Measurements from ENCODE around the gene TSPAN9. TPM values are rescaled to one million over a fixed set of nuclear protein-coding genes. Genes with fewer than 3 reads are reported as not detected.
A peak's percentile ranks its signal among the peaks of the same experiment; 100 is the strongest.

Gene TSPAN9
- total and polyA plus RNA-seq, 9 of the 15 experiments (the other 6 are each of a cell fraction or from before 2014, with no cell fraction given): 0.23 to 2.1 (median 0.60) TPM; not detected in 2

GRCh38 chr12:3251067-3251466 is 173.9 kb downstream of the TSPAN9 start:
- H3K27ac ChIP-seq (ENCODE audit: extremely low read depth, low read depth, low read length): no peak overlapping the region
- POLR2A ChIA-PET: no interaction called here
- H3K4me1 ChIP-seq (replicated peaks in 1 of 2; ENCODE audit: control insufficient read depth in 2 of 2, insufficient read depth in 2 of 2, low read length in 2 of 2): peaks cover 0 to under 1% of the 10 kb centered on the region in 2 experiments; a peak in 1 of 5 replicates
- H4K20me1 ChIP-seq (replicated peaks; ENCODE audit: control insufficient read depth, insufficient read depth, low read length): no peaks in the 10 kb centered on the region
- no peaks in the 10 kb centered on the region for H3K36me3 ChIP-seq (ENCODE audit: control insufficient read depth, insufficient read depth, low read length)
- CTCF ChIA-PET (ENCODE audit: low intra/inter-chr PET ratio): no interaction called here
- FAIRE-seq: no peak
- no peak overlapping the region for H3K4me3 ChIP-seq
- H3K27me3 ChIP-seq (ENCODE audit: control insufficient read depth in 2 of 2, insufficient read depth in 2 of 2, low read length in 2 of 2): peaks cover 0 to 24% of the 10 kb centered on the region in 2 experiments; a peak in 2 of 5 replicates
- no peaks in the 10 kb centered on the region for H3K9me1 ChIP-seq (ENCODE audit: control insufficient read depth, insufficient read depth, low read length)
- no peaks in the 10 kb centered on the region for H3K9me3 ChIP-seq (replicated peaks; ENCODE audit: control insufficient read depth, insufficient read depth, low read depth, low read length)
- in situ Hi-C loops (cut with MboI): no loop called here
- ATAC-seq: no peak
- no peak overlapping the region for H2AFZ ChIP-seq (ENCODE audit: low read depth, low read length)
- H3K79me2 ChIP-seq (ENCODE audit: control insufficient read depth, insufficient read depth, low read length): no peaks in the 10 kb centered on the region
- H3K4me2 ChIP-seq (ENCODE audit: insufficient read depth, low read length): no peak overlapping the region
- BruUV-seq (replicated peaks): no TSS peak
- TF ChIP-seq NFE2 (IDR thresholded peaks at IDR 0.05; ENCODE audit: low read depth) (0 out of 2 replicates have a peak, but pooled peaks have one; percentile 15), RBFOX2 (IDR thresholded peaks at IDR 0.05; ENCODE audit: low read depth, low read length) (no peak), ZNF239 (CRISPR knock-in tag; IDR thresholded peaks at IDR 0.05) (no peak)
- TF ChIP-seq, protein P1, sequence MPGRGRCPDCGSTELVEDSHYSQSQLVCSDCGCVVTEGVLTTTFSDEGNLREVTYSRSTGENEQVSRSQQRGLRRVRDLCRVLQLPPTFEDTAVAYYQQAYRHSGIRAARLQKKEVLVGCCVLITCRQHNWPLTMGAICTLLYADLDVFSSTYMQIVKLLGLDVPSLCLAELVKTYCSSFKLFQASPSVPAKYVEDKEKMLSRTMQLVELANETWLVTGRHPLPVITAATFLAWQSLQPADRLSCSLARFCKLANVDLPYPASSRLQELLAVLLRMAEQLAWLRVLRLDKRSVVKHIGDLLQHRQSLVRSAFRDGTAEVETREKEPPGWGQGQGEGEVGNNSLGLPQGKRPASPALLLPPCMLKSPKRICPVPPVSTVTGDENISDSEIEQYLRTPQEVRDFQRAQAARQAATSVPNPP (IDR thresholded peaks at IDR 0.05; ENCODE audit: borderline replicate concordance, insufficient read depth, insufficient read length): no peak
- TF ChIP-seq, protein P2, sequence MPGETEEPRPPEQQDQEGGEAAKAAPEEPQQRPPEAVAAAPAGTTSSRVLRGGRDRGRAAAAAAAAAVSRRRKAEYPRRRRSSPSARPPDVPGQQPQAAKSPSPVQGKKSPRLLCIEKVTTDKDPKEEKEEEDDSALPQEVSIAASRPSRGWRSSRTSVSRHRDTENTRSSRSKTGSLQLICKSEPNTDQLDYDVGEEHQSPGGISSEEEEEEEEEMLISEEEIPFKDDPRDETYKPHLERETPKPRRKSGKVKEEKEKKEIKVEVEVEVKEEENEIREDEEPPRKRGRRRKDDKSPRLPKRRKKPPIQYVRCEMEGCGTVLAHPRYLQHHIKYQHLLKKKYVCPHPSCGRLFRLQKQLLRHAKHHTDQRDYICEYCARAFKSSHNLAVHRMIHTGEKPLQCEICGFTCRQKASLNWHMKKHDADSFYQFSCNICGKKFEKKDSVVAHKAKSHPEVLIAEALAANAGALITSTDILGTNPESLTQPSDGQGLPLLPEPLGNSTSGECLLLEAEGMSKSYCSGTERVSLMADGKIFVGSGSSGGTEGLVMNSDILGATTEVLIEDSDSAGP (CRISPR knock-in tag; IDR thresholded peaks at IDR 0.05): no peak
- no peak for DNase-seq (ENCODE audit: extremely low read depth in 1 of 4, low spot score in 3 of 4)
- WGBS (ENCODE audit: insufficient coverage, low coverage, missing lambda C conversion rate): 3% methylated on average over 5 of the region's 5 CpGs
- intact Hi-C loops (cut with micrococcal nuclease): no loop called here
- H3K9ac ChIP-seq (ENCODE audit: insufficient read depth in 1 of 2, low read depth in 2 of 2, low read length in 2 of 2): no peak overlapping the region

Measured in K562 (cell line).